ENCODE data around the gene ADAP1.

DNA sequence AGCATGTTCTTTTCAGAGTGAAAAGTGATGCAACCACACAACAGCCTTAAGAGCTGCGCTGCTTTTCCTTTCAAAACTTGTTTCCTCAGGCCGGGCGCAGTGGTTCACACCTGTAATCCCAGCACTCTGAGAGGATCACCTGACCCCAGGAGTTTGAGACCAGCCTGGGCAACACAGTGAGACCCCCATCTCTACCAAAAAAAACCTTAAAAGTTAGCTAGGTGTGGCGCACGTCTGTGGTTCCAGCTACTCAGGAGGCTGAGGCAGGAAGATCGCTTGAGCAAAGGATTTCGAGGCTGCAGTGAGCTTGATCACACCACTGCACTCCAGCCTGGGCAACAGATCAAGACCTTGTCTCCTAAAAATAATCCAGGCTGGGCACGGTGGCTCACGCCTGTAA lies 18.8 kb upstream of the ADAP1 start:
- TF ChIP-seq, protein P1, sequence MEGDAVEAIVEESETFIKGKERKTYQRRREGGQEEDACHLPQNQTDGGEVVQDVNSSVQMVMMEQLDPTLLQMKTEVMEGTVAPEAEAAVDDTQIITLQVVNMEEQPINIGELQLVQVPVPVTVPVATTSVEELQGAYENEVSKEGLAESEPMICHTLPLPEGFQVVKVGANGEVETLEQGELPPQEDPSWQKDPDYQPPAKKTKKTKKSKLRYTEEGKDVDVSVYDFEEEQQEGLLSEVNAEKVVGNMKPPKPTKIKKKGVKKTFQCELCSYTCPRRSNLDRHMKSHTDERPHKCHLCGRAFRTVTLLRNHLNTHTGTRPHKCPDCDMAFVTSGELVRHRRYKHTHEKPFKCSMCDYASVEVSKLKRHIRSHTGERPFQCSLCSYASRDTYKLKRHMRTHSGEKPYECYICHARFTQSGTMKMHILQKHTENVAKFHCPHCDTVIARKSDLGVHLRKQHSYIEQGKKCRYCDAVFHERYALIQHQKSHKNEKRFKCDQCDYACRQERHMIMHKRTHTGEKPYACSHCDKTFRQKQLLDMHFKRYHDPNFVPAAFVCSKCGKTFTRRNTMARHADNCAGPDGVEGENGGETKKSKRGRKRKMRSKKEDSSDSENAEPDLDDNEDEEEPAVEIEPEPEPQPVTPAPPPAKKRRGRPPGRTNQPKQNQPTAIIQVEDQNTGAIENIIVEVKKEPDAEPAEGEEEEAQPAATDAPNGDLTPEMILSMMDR (tag by site-specific recombination; IDR thresholded peaks at IDR 0.05), result no peak
- TF ChIP-seq, protein P2, sequence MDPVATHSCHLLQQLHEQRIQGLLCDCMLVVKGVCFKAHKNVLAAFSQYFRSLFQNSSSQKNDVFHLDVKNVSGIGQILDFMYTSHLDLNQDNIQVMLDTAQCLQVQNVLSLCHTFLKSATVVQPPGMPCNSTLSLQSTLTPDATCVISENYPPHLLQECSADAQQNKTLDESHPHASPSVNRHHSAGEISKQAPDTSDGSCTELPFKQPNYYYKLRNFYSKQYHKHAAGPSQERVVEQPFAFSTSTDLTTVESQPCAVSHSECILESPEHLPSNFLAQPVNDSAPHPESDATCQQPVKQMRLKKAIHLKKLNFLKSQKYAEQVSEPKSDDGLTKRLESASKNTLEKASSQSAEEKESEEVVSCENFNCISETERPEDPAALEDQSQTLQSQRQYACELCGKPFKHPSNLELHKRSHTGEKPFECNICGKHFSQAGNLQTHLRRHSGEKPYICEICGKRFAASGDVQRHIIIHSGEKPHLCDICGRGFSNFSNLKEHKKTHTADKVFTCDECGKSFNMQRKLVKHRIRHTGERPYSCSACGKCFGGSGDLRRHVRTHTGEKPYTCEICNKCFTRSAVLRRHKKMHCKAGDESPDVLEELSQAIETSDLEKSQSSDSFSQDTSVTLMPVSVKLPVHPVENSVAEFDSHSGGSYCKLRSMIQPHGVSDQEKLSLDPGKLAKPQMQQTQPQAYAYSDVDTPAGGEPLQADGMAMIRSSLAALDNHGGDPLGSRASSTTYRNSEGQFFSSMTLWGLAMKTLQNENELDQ (tag by site-specific recombination; IDR thresholded peaks at IDR 0.05; ENCODE audit: low read depth), result no peak
- TF ChIP-seq ZNF560 (tag by site-specific recombination; IDR thresholded peaks at IDR 0.05; ENCODE audit: borderline replicate concordance), result no peak
- no peak for TF ChIP-seq ZFP37 (tag by site-specific recombination; IDR thresholded peaks at IDR 0.05)
- TF ChIP-seq ZNF600 (tag by site-specific recombination; IDR thresholded peaks at IDR 0.05), result no peak
- TF ChIP-seq ZNF221 (tag by site-specific recombination; IDR thresholded peaks at IDR 0.05; ENCODE audit: borderline replicate concordance), result no peak
- no peak for TF ChIP-seq ZNF266 (tag by site-specific recombination; IDR thresholded peaks at IDR 0.05; ENCODE audit: low read depth)
- no peak for TF ChIP-seq ZNF133 (tag by site-specific recombination; IDR thresholded peaks at IDR 0.05)
- no peak for TF ChIP-seq SP2 (tag by site-specific recombination; IDR thresholded peaks at IDR 0.05)
- TF ChIP-seq SALL2 (tag by site-specific recombination; IDR thresholded peaks at IDR 0.05; ENCODE audit: borderline replicate concordance), result no peak
- no peak for TF ChIP-seq ZNF214 (tag by site-specific recombination; IDR thresholded peaks at IDR 0.05; ENCODE audit: borderline replicate concordance)
- no peak for TF ChIP-seq KLF1 (tag by site-specific recombination; IDR thresholded peaks at IDR 0.05)
- no peak for TF ChIP-seq ZNF76 (tag by site-specific recombination; IDR thresholded peaks at IDR 0.05; ENCODE audit: borderline replicate concordance, low read depth)
